K562 (cell line): ENCODE measurements around the gene WDFY2. TPM values are rescaled to one million over a fixed set of nuclear protein-coding genes. Genes with fewer than 3 reads are reported as not detected.

ENCODE experiments used
- ATAC-seq: fragments of 200-7000 bp; cut with Tn5 transposase; 3 replicates; pipeline ENCODE4 v1.9.1; 2020; ENCODE audit warnings: moderate library complexity
- BruUV-seq: library from RNA; stranded (reverse); fragments of 400-500 nt; replicated peaks from 2 replicates; lab custom pipeline; 2021; lab: Mats Ljungman, UMichigan
- CTCF ChIA-PET: fragments of 300-600 bp; formaldehyde crosslinking; extraction: SDS; loops from one replicate; lab custom pipeline; 2021; ENCODE audit warnings: low intra/inter-chr PET ratio; lab: Yijun Ruan, JAX
- POLR2A ChIA-PET: fragments of 300-600, 350-650 bp; sonication (Branson Sonifier 250); formaldehyde crosslinking; extraction: SDS; loops from one replicate; lab custom pipeline; 2021; ENCODE audit warnings: antibody characterized with exemption, inconsistent platforms; lab: Yijun Ruan, JAX
- DNase-seq, 4 experiments: peaks; one replicate each; pipeline versions ENCODE4 v3.0.0 to v3.0.0-alpha.2; 2011 to 2018; ENCODE audit warnings: low spot score in 3 of 4, mixed read lengths in 3 of 4; ENCODE audit errors: extremely low read depth in 1 of 4
- FAIRE-seq: peaks from 2 replicates; lab custom pipeline; 2011; peaks lifted over from hg19 to GRCh38; lab: Jason Lieb, UNC
- H2AFZ ChIP-seq: 2 replicates; pipeline ENCODE4 v1.6.0; 2011; ENCODE audit warnings: low read depth, low read length, control low read depth, inconsistent platforms
- H3K27ac ChIP-seq: fragments of 200-600 bp; 3 replicates; pipeline ENCODE4 v1.8.0; 2011; ENCODE audit warnings: low read depth, mild to moderate bottlenecking, control low read depth, inconsistent platforms, low read length, moderate library complexity, mixed read lengths; ENCODE audit errors: extremely low read depth
- H3K27me3 ChIP-seq, 2 experiments: fragments of 300-600 bp in 1 of 2; 2 replicates in 1 of 2; 3 replicates in 1 of 2; pipeline versions ENCODE4 v1.6.0 to v1.8.0; 2011; ENCODE audit warnings: inconsistent platforms in 2 of 2, low read length in 2 of 2, mild to moderate bottlenecking in 1 of 2, mixed read lengths in 1 of 2, moderate library complexity in 1 of 2; ENCODE audit not compliant: control insufficient read depth in 2 of 2, insufficient read depth in 2 of 2
- H3K36me3 ChIP-seq: fragments of 300-600 bp; 3 replicates; pipeline ENCODE4 v1.8.0; 2011; ENCODE audit warnings: mild to moderate bottlenecking, low read length, inconsistent platforms; ENCODE audit not compliant: control insufficient read depth, insufficient read depth
- H3K4me1 ChIP-seq, 2 experiments: fragments of 200-600 bp in 1 of 2; replicated peaks in 1 of 2; 2 replicates in 1 of 2; 3 replicates in 1 of 2; pipeline versions ENCODE4 v1.5.1 to v1.8.0; 2011; ENCODE audit warnings: inconsistent platforms in 2 of 2, low read length in 2 of 2, mild to moderate bottlenecking in 1 of 2, mixed read lengths in 1 of 2, moderate library complexity in 1 of 2; ENCODE audit not compliant: control insufficient read depth in 2 of 2, insufficient read depth in 2 of 2
- H3K4me2 ChIP-seq: 2 replicates; pipeline ENCODE4 v1.6.1; 2011; ENCODE audit warnings: low read length, control low read depth, inconsistent platforms, mixed read lengths; ENCODE audit not compliant: insufficient read depth
- H3K4me3 ChIP-seq: fragments of 200-600 bp; sonication (generic), shearing (Covaris generic); 2 replicates; pipeline ENCODE4 v1.5.1; 2016; ENCODE audit warnings: control low read depth, inconsistent platforms
- H3K79me2 ChIP-seq: fragments of 200-600 bp; 3 replicates; pipeline ENCODE4 v1.8.0; 2011; ENCODE audit warnings: low read length, inconsistent platforms; ENCODE audit not compliant: control insufficient read depth, insufficient read depth
- H3K9ac ChIP-seq, 2 experiments: 2 replicates each; pipeline versions ENCODE4 v1.6.0 to v1.6.1; 2011; ENCODE audit warnings: low read depth in 2 of 2, low read length in 2 of 2, control low read depth in 1 of 2, inconsistent platforms in 1 of 2, mild to moderate bottlenecking in 1 of 2, mixed read lengths in 1 of 2; ENCODE audit not compliant: insufficient read depth in 1 of 2
- H3K9me1 ChIP-seq: one replicate; pipeline ENCODE4 v1.6.0; 2011; ENCODE audit warnings: inconsistent platforms, mild to moderate bottlenecking, low read length, moderate library complexity; ENCODE audit not compliant: control insufficient read depth, insufficient read depth
- H3K9me3 ChIP-seq: replicated peaks from 2 replicates; pipeline ENCODE4 v1.5.1; 2011; ENCODE audit warnings: low read depth, low read length, inconsistent platforms; ENCODE audit not compliant: control insufficient read depth, insufficient read depth
- H4K20me1 ChIP-seq: replicated peaks from 2 replicates; pipeline ENCODE4 v1.6.1; 2011; ENCODE audit warnings: low read length, inconsistent platforms, mixed read lengths; ENCODE audit not compliant: control insufficient read depth, insufficient read depth
- ARID1B ChIP-seq: fragments of 450-650 bp; IDR thresholded peaks from 2 replicates; pipeline ENCODE4 v1.6.1; 2016; ENCODE audit warnings: antibody characterized with exemption, mild to moderate bottlenecking, inconsistent platforms
- BCOR ChIP-seq: fragments of 450-650 bp; IDR thresholded peaks from 2 replicates; pipeline ENCODE4 v1.6.1; 2016
- C11orf30 ChIP-seq: fragments of 450-650 bp; IDR thresholded peaks from 2 replicates; pipeline ENCODE4 v1.6.1; 2016; ENCODE audit warnings: low read depth, mild to moderate bottlenecking
- CBFB ChIP-seq: sonication (generic); formaldehyde crosslinking; IDR thresholded peaks from 2 replicates; pipeline ENCODE4 v1.4.0; 2020; ENCODE audit warnings: mild to moderate bottlenecking, missing genetic modification reagents
- ETV1 ChIP-seq: fragments of 450-650 bp; conservative IDR thresholded peaks from 2 replicates; pipeline ENCODE4 v1.6.1; 2016; ENCODE audit warnings: missing genetic modification characterization, control low read depth, low read depth, missing compliant biosample characterization
- HMGXB4 ChIP-seq: sonication (generic); formaldehyde crosslinking; IDR thresholded peaks from 2 replicates; pipeline ENCODE4 v1.8.1; 2023; ENCODE audit warnings: mild to moderate bottlenecking, missing genetic modification reagents
- MAFG ChIP-seq: fragments of 450-650 bp; conservative IDR thresholded peaks from 2 replicates; pipeline ENCODE4 v1.6.1; 2016; ENCODE audit warnings: missing genetic modification characterization, missing compliant biosample characterization
- NFE2 ChIP-seq: IDR thresholded peaks from 2 replicates; pipeline ENCODE4 v1.6.1; 2014; ENCODE audit warnings: antibody characterized with exemption, low read depth
- NR2F6 ChIP-seq: fragments of 450-650 bp; formaldehyde crosslinking; IDR thresholded peaks from 2 replicates; pipeline ENCODE4 v1.4.0; 2020; ENCODE audit warnings: mild to moderate bottlenecking
- POU5F1 ChIP-seq: fragments of 150-350 bp; IDR thresholded peaks from 2 replicates; pipeline ENCODE4 v1.6.1; 2014; ENCODE audit warnings: borderline replicate concordance, low read length, low read depth, mild to moderate bottlenecking; ENCODE audit not compliant: partially characterized antibody
- PURB ChIP-seq: sonication (generic); formaldehyde crosslinking; IDR thresholded peaks from 2 replicates; pipeline ENCODE4 v1.9.0; 2021; ENCODE audit warnings: low read depth, mild to moderate bottlenecking, missing genetic modification reagents
- SMARCC2 ChIP-seq: fragments of 450-650 bp; IDR thresholded peaks from 2 replicates; pipeline ENCODE4 v1.6.1; 2017; ENCODE audit warnings: antibody characterized with exemption, moderate library complexity, mild to moderate bottlenecking, low read depth
- SNAPC5 ChIP-seq: fragments of 250-450 bp; sonication (Bioruptor Pico); IDR thresholded peaks from 2 replicates; pipeline ENCODE4 v1.8.0; 2021; ENCODE audit warnings: moderate library complexity, mild to moderate bottlenecking, inconsistent platforms
- U2AF2 ChIP-seq: fragments of 200-400 bp; formaldehyde crosslinking; optimal IDR thresholded peaks from 2 replicates; pipeline ENCODE3; 2017; ENCODE audit warnings: low read depth, mild to moderate bottlenecking, low read length
- ZBTB1 ChIP-seq: sonication (generic); formaldehyde crosslinking; IDR thresholded peaks from 2 replicates; pipeline ENCODE4 v1.8.1; 2023; ENCODE audit warnings: missing genetic modification reagents, low read depth, mild to moderate bottlenecking, borderline replicate concordance
- ZNF311 ChIP-seq: fragments of 250-450 bp; sonication (Bioruptor Pico); IDR thresholded peaks from 2 replicates; pipeline ENCODE4 v1.4.0; 2020; ENCODE audit warnings: mild to moderate bottlenecking, moderate library complexity
- ZNF347 ChIP-seq: fragments of 450-650 bp; formaldehyde crosslinking; IDR thresholded peaks from 2 replicates; pipeline ENCODE4 v1.4.0; 2020; ENCODE audit warnings: low read depth, mild to moderate bottlenecking, moderate library complexity
- ZNF444 ChIP-seq: fragments of 250-450 bp; sonication (Bioruptor Pico); IDR thresholded peaks from 2 replicates; pipeline ENCODE4 v1.4.0; 2020; ENCODE audit warnings: mild to moderate bottlenecking, moderate library complexity
- ZNF766 ChIP-seq: fragments of 200-800 bp; sonication (Bioruptor generic); conservative IDR thresholded peaks from 2 replicates; pipeline ENCODE4 v1.6.1; 2016; ENCODE audit warnings: missing genetic modification characterization, missing compliant biosample characterization
- WGBS: fragments of 100-300 bp; shearing (Covaris generic); methylation state at CpG from one replicate; pipeline ENCODE4 v1.1.6; 2016; ENCODE audit warnings: low coverage, mixed read lengths; ENCODE audit not compliant: insufficient coverage; ENCODE audit errors: missing lambda C conversion rate; 5-methylcytosine and 5-hydroxymethylcytosine counted together
- in situ Hi-C: fragments of 300-500 bp; cut with MboI; formaldehyde crosslinking; loops from 4 replicates; pipeline ENCODE4 v1.15.0; 2018; ENCODE audit warnings: inconsistent platforms, mixed read lengths
- intact Hi-C: fragments of 100-400 bp; cut with micrococcal nuclease; formaldehyde crosslinking; loops from 2 replicates; pipeline ENCODE4 v1.14.2; 2022
- polyA plus RNA-seq, 8 experiments: library from polyadenylated mRNA; depleted of rRNA in 4 of 8; stranded (reverse) in 5 of 8; unstranded in 3 of 8; fragments of >200 nt; fragmentation: Nextera tagmentation in 2 of 8; fragmentation: Illumina TruSeq in 1 of 8; extraction: Ambion mirVana in 2 of 8; extraction: Trizol in 1 of 8; gene quantifications; 2 replicates each; pipeline versions ENCODE4 v1.2.1 to v1.2.3, GENCODE V29; 2011 to 2014; ENCODE audit warnings: inconsistent platforms in 1 of 8, missing spikeins in 1 of 8
- total RNA-seq, 7 experiments: library from RNA; depleted of rRNA in 6 of 7; stranded (reverse); fragments of >200 nt in 6 of 7; fragmentation: Illumina TruSeq in 2 of 7; extraction: Trizol in 2 of 7; gene quantifications; 2 replicates each; pipeline versions ENCODE4 v1.2.1 to v1.2.3, GENCODE V29; 2011 to 2021; ENCODE audit warnings: low replicate concordance in 1 of 7
- TF ChIP-seq, protein P1 (sequence below): fragments of 250-450 bp; sonication (Bioruptor Pico); IDR thresholded peaks from 2 replicates; pipeline ENCODE4 v1.4.0; 2020

WDFY2 gene
- total and polyA plus RNA-seq, 9 of the 15 experiments (the other 6 are each of a cell fraction or from before 2014, with no cell fraction given): 0.66 to 6.4 (median 4.4) TPM

DNA sequence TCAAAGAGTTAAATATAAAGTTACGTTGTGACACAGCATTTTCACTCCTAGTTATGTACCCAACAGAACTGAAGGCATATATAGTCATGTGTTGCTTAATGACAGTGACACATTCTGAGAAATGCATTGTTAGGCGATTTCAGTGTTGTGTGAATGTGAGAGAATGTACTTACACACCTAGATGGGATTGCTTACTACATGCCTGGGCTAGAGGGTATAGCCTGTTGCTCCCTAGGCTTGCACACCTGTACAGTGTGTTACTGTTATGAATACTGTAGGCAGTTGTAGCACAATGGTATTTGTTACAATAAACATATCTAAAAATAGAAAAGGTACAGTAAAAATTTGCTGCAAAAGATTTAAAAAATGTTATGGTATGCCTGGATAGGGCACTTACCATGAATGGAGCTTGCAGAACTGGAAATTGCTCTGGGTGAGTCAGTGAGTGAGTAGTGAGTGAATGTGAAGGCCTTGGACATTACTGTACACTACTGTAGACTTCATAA, 130.5 kb downstream of the WDFY2 start:
- CTCF ChIA-PET: no interaction called here
- intact Hi-C loops: no loop called here
- no peaks in the 10 kb centered on the region; a peak in 1 of 5 replicates for H3K4me1 ChIP-seq
- H3K9ac ChIP-seq: no peak overlapping the region
- no peak for TF ChIP-seq ZNF311
- TF ChIP-seq, protein P1, sequence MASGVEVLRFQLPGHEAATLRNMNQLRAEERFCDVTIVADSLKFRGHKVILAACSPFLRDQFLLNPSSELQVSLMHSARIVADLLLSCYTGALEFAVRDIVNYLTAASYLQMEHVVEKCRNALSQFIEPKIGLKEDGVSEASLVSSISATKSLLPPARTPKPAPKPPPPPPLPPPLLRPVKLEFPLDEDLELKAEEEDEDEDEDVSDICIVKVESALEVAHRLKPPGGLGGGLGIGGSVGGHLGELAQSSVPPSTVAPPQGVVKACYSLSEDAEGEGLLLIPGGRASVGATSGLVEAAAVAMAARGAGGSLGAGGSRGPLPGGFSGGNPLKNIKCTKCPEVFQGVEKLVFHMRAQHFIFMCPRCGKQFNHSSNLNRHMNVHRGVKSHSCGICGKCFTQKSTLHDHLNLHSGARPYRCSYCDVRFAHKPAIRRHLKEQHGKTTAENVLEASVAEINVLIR: no peak
- no peak for TF ChIP-seq ARID1B
- no peak for TF ChIP-seq POU5F1
- no peak for TF ChIP-seq SMARCC2
- 0 out of 2 replicates have a peak, but pooled peaks have one; percentile 15 for TF ChIP-seq MAFG (tag)
- no peak for TF ChIP-seq U2AF2
- TF ChIP-seq C11orf30: 0 out of 2 replicates have a peak, but pooled peaks have one; percentile 10
- no peak for TF ChIP-seq ZNF766 (CRISPR knock-in tag)
- TF ChIP-seq SNAPC5: no peak
- TF ChIP-seq ZBTB1 (CRISPR knock-in tag): no peak
- TF ChIP-seq PURB: no peak
- no peak for TF ChIP-seq BCOR
- no peak for TF ChIP-seq HMGXB4 (CRISPR knock-in tag)
- no peak for TF ChIP-seq CBFB (CRISPR knock-in tag)
- no peak for TF ChIP-seq NR2F6 (CRISPR knock-in tag)
- no peak for TF ChIP-seq ETV1 (tag)
- TF ChIP-seq ZNF444 (CRISPR knock-in tag): no peak
- TF ChIP-seq NFE2: peak; percentile 30; the same call in 1 of the 2 replicates
- no peak for TF ChIP-seq ZNF347 (CRISPR knock-in tag)
- FAIRE-seq (no peak), DNase-seq (no peak), ATAC-seq (no peak)
- no peak overlapping the region for H3K4me2 ChIP-seq
- in situ Hi-C loops: no loop called here
- H3K27ac ChIP-seq: no peak overlapping the region
- 40% methylated on average over 2 of the region's 2 CpGs for WGBS
- POLR2A ChIA-PET: no interaction called here
- H3K9me1 ChIP-seq: no peaks in the 10 kb centered on the region
- H3K9me3 ChIP-seq: no peaks in the 10 kb centered on the region
- no TSS peak for BruUV-seq
- H3K4me3 ChIP-seq: no peak overlapping the region
- H3K36me3 ChIP-seq: no peaks in the 10 kb centered on the region
- H3K79me2 ChIP-seq: no peaks in the 10 kb centered on the region
- no peak overlapping the region for H2AFZ ChIP-seq
- H4K20me1 ChIP-seq: no peaks in the 10 kb centered on the region
- no peaks in the 10 kb centered on the region for H3K27me3 ChIP-seq
